Heart right ventricle (tissue), 16 donors: ENCODE data around the gene NFKBIZ. TPM values are rescaled to one million over a fixed set of nuclear protein-coding genes. Genes with fewer than 3 reads are reported as not detected.
A peak's percentile ranks its signal among the peaks of the same experiment; 100 is the strongest.

Source experiments
- ATAC-seq, 8 donors: fragments of 200-7000 bp; cut with Tn5 transposase; one replicate each; pipeline ENCODE4 v1.9.1; 2020; ENCODE audit warnings: mild to moderate bottlenecking in 8 of 8, moderate library complexity in 8 of 8, moderate number of reproducible peaks in 1 of 8
- DNase-seq, 2 donors: peaks; one replicate each; pipeline ENCODE4 v3.0.0-alpha.2; 2020
- H3K27ac ChIP-seq, 10 donors: fragments of 200-600 bp; sonication (generic) in 2 of 10; one replicate each; pipeline versions ENCODE4 v1.5.0 to v1.8.0; 2020 to 2022; ENCODE audit warnings: mild to moderate bottlenecking in 3 of 10
- H3K27me3 ChIP-seq, 7 donors: fragments of 200-600 bp; one replicate each; pipeline ENCODE4 v1.8.0; 2021 to 2022; ENCODE audit warnings: mild to moderate bottlenecking in 2 of 7
- H3K36me3 ChIP-seq, 9 donors: fragments of 200-600 bp; sonication (generic) in 1 of 9; one replicate each; pipeline versions ENCODE4 v1.5.0 to v1.8.0; 2020 to 2022; ENCODE audit warnings: mild to moderate bottlenecking in 2 of 9
- H3K4me1 ChIP-seq, 9 donors: fragments of 200-600 bp; sonication (generic) in 1 of 9; one replicate each; pipeline versions ENCODE4 v1.5.0 to v1.8.0; 2020 to 2022; ENCODE audit warnings: mild to moderate bottlenecking in 4 of 9
- H3K4me3 ChIP-seq, 10 donors: fragments of 200-600 bp; sonication (generic) in 2 of 10; one replicate each; pipeline versions ENCODE4 v1.5.0 to v1.8.0; 2020 to 2022; ENCODE audit warnings: mild to moderate bottlenecking in 7 of 10, moderate library complexity in 2 of 10
- H3K9me3 ChIP-seq, 11 donors: fragments of 200-600 bp in 10 of 11; sonication (generic) in 2 of 11; one replicate each; pipeline versions ENCODE4 v1.5.0 to v1.8.0; 2013 to 2022; ENCODE audit warnings: mild to moderate bottlenecking in 2 of 11, control low read depth in 1 of 11, moderate library complexity in 1 of 11
- CTCF ChIP-seq, 9 donors: fragments of 200-600 bp; sonication (generic) in 2 of 9; IDR thresholded peaks; one replicate each; pipeline versions ENCODE4 v1.5.0 to v1.8.0; 2021 to 2022; ENCODE audit warnings: antibody characterized with exemption in 9 of 9, mild to moderate bottlenecking in 5 of 9, moderate library complexity in 1 of 9
- WGBS, 2 donors: extraction: QIAGEN DNeasy Blood & Tissue Kit; methylation state at CpG; one replicate each; pipeline ENCODE4 v1.1.7; 2013; ENCODE audit warnings: inconsistent platforms in 1 of 2; 5-methylcytosine and 5-hydroxymethylcytosine counted together
- intact Hi-C, 10 donors: fragments of 100-400 bp; cut with DNase I; formaldehyde crosslinking; loops; one replicate each; pipeline versions ENCODE4 v1.11.1 to v1.14.2; 2022
- polyA plus RNA-seq, 2 donors: library from polyadenylated mRNA; stranded (reverse); fragments of 200-250 nt; gene quantifications; one replicate each; pipeline ENCODE4 v1.2.3, GENCODE V29; 2013
- total RNA-seq, 10 donors: library from RNA; stranded (reverse); fragmentation: NEBNext Ultra II Directional in 3 of 10; extraction: Animal tissue kit (Norgen Biotek cat#: 25700) in 3 of 10; gene quantifications; one replicate each; pipeline versions ENCODE4 v1.2.1 to v1.2.4, GENCODE V29; 2021 to 2023
- donor health status: Arrhythmogenic right ventricular cardiomyopathy.
- donor health status: ischemic (EF 13 %, LVEDD 7.1; RV severe dilation, severe dysfunction).
- donor health status: healthy with polysubstance abuse.
- donor health status: DM: no; HTN: yes; CAD: no.
- donor health status: DM: no; HTN: no; CAD: no.
- donor health status: ischemic (EF 25% LVEDD 6.9; RV normal size, moderate dysfunction).
- donor health status: ischemic (EF 25% LVEDD 5.7; RV mildly dilated, moderate dysfunction).
- donor health status: healthy.
- donor health status: DM: yes; HTN: yes; CAD: no.
- donor health status: Ischemic cardiomyopathy.
- donor health status: ischemic (EF 35%, LVEDD 5.7; RV mildly dilated, moderate dysfunction).
- donor health status: nonischemic (EF 11% LVEDD 7.7; RV severe dilation, severe dysfunction).
- donor health status: DM: yes; HTN: yes; CAD: no.
- donor health status: PGD.
- donor health status: ischemic (EF 29% LVEDD 5.4; RV normal size, mild dysfunction).
- donor health status: nonischemic (EF 23%, LVEDD 6.1; RV moderate dilation, normal function).

The NFKBIZ gene
- total and polyA plus RNA-seq, 12 donors = 5.4 to 26.2 (median 11.8) TPM

- WGBS, 2 donors = 90 to 92% methylated on average over 2 of the region's 2 CpGs
- ATAC-seq = no peak
- no peaks in the 10 kb centered on the region for H3K27me3 ChIP-seq
These were observed 48.7 kb downstream of the NFKBIZ start for GRCh38 chr3:101898039-101898438.

GRCh38 chr3:101898752-101899169, 49.4 kb downstream of the NFKBIZ start:
- H3K27me3 ChIP-seq = no peaks in the 10 kb centered on the region
- H3K4me1 ChIP-seq = peaks cover 0 to 18% (median 0%) of the 10 kb centered on the region in 9 donors
- H3K36me3 ChIP-seq = no peaks in the 10 kb centered on the region
- 55 to 62% methylated on average over 5 of the region's 5 CpGs for WGBS, 2 donors
- intact Hi-C loops = no loop called here
- H3K4me3 ChIP-seq = no peak overlapping the region
- ATAC-seq (peak in 7 of 8 donors; percentile 42 to 86 (median 64)), DNase-seq (peak in 1 of 2 donors; percentile 11)
- H3K27ac ChIP-seq = peak overlapping the region in 1 of 10 donors; percentile 41
- TF ChIP-seq CTCF (IDR thresholded peaks at IDR 0.05) = no peak
- H3K9me3 ChIP-seq = peaks cover 0 to 21% (median 2%) of the 10 kb centered on the region in 11 donors

More at GRCh38 chr3:101898039-101898438, 48.7 kb downstream of the NFKBIZ start:
- no peaks in the 10 kb centered on the region for H3K36me3 ChIP-seq
- TF ChIP-seq CTCF (IDR thresholded peaks at IDR 0.05) = no peak
- no peak overlapping the region for H3K4me3 ChIP-seq
- peaks cover 0 to 28% (median 3%) of the 10 kb centered on the region in 11 donors for H3K9me3 ChIP-seq
- peak overlapping the region in 1 of 10 donors; percentile 41 for H3K27ac ChIP-seq
- peaks cover 0 to 18% (median 0%) of the 10 kb centered on the region in 9 donors for H3K4me1 ChIP-seq
- intact Hi-C loops = no loop called here
- no peak for DNase-seq

DNA sequence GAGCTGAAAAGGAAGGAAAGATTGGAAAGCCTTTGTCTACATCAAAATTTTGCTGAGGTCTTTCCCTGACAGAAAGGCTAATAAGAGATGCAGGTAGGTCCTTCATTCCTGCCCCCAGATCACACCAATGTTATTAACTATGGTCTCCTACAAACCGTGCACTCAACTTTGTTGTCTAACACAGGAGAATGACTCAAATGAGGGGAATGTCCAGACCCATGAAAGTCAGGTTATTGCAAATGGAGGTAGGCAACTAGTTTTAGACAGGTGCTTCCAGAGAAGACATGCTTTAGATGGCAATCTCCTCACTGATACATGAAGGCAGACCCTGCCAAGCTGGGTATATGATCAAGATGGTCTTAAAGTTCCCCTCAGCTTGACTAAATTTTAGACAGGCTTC, 51.0 kb downstream of the NFKBIZ start:
- H3K9me3 ChIP-seq = peaks cover 0 to 15% (median 0%) of the 10 kb centered on the region in 11 donors
- H3K27me3 ChIP-seq = no peaks in the 10 kb centered on the region
- DNase-seq (no peak), ATAC-seq (no peak)
- intact Hi-C loops = no loop called here
- H3K4me1 ChIP-seq = peaks cover 0 to 18% (median 0%) of the 10 kb centered on the region in 9 donors
- WGBS, 2 donors = 96 to 97% methylated on average over 1 of the region's 1 CpG
- H3K27ac ChIP-seq = no peak overlapping the region
- H3K4me3 ChIP-seq = no peak overlapping the region
- H3K36me3 ChIP-seq = no peaks in the 10 kb centered on the region
- TF ChIP-seq CTCF (IDR thresholded peaks at IDR 0.05) = no peak

DNA sequence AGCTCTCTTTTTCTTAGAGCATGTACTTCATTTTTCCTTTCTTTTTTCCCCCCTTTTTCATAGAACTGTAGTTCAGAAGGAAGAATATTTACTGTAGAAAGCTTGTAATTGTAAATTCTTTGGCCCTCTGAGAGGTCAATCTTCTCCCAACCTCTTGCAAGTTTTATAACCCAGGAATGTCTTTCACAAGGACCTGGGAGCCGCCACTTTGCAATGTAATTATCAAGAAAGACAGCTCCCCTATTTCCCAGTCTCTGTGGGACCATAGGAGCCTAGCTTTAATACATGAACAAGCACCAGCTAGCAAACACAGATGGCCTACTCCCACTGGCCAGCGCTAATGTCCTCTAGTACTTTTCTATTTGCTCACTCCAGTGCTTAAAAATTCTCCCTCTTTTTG, 51.4 kb downstream of the NFKBIZ start:
- DNase-seq (no peak), ATAC-seq (no peak)
- Histone ChIP-seq H3K9me3 (peaks cover 0 to 15% (median 0%) of the 10 kb centered on the region in 11 donors), H3K27ac (no peak overlapping the region), H3K4me1 (peaks cover 0 to 18% (median 0%) of the 10 kb centered on the region in 9 donors), H3K27me3 (no peaks in the 10 kb centered on the region), H3K4me3 (no peak overlapping the region), H3K36me3 (no peaks in the 10 kb centered on the region)
- no peak for TF ChIP-seq CTCF (IDR thresholded peaks at IDR 0.05)
- intact Hi-C loops = no loop called here
- 67 to 92% methylated on average over 2 of the region's 2 CpGs for WGBS, 2 donors
